Measurements from ENCODE around the gene GMCL2.

GMCL2 gene

DNA sequence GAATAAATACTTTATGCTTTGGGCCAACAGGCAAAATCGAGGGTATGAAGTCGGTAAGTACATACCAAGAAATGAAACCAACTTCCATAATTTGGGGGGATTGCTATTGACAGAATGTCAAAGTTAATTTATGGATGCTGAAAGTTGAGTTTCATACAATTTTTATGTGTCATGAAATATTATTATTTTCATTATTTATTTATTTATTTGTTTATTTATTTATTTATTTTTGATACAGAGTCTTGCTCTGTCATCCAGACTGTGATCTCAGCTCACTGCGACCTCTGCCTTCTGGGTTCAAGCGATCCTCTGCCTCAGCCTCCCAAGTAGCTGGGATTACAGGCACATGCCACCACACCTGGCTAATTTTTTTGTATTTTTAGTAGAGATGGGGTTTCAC lies 4.5 kb upstream of the GMCL2 start:
- no peak overlapping the region for H3K4me3 ChIP-seq (ENCODE audit: control insufficient read depth, low read depth, low read length)
- TF ChIP-seq, protein P1, sequence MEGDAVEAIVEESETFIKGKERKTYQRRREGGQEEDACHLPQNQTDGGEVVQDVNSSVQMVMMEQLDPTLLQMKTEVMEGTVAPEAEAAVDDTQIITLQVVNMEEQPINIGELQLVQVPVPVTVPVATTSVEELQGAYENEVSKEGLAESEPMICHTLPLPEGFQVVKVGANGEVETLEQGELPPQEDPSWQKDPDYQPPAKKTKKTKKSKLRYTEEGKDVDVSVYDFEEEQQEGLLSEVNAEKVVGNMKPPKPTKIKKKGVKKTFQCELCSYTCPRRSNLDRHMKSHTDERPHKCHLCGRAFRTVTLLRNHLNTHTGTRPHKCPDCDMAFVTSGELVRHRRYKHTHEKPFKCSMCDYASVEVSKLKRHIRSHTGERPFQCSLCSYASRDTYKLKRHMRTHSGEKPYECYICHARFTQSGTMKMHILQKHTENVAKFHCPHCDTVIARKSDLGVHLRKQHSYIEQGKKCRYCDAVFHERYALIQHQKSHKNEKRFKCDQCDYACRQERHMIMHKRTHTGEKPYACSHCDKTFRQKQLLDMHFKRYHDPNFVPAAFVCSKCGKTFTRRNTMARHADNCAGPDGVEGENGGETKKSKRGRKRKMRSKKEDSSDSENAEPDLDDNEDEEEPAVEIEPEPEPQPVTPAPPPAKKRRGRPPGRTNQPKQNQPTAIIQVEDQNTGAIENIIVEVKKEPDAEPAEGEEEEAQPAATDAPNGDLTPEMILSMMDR (conservative IDR thresholded peaks at IDR 0.05; ENCODE audit: control insufficient read depth, insufficient read depth, low read depth, low read length): no peak
- DNase-seq (ENCODE audit: low read depth): no peak

DNA sequence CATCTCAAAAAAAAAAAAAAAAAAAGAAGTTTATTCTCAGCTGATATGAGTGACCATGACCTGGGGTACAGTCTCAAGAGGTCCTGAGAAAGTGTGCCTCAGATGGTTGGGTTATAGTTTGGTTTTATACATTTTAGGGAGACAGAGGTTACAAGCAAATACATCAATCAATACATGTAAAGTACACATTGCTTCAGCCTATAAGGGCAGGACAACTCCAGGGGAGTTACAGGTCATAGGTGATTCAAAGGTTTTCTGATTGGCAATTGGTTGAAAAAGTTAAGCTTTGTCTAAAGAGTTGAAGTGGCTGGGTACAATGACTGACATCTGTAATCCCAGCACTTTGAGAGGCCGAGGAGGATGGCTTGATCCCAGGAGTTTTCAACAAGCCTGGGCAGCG lies 2.3 kb upstream of the GMCL2 start:
- DNase-seq (ENCODE audit: low read depth): no peak
- H3K4me3 ChIP-seq (ENCODE audit: control insufficient read depth, low read depth, low read length): no peak overlapping the region
- TF ChIP-seq, protein P1 (conservative IDR thresholded peaks at IDR 0.05; ENCODE audit: control insufficient read depth, insufficient read depth, low read depth, low read length): no peak

DNA sequence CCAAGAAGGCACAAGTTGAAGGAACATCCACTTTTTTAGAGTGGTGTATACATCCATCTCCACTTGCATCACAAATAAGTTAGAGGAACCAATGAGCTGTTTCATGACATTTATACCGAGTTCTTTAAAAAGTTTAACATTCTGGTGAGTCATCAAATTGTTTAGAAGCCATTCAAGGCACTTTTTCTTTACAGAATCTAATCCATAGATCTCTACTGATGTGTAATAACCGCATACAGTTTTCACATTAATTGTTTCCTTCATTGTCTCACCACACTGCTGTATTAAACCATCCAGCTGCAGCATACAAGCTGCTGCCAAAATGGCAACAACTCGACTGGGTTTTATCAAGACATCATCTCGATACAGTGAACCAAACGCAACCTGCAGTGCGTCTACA lies 744 bp downstream of the GMCL2 start:
- no peak overlapping the region for H3K4me3 ChIP-seq (ENCODE audit: control insufficient read depth, low read depth, low read length)
- DNase-seq (ENCODE audit: low read depth): no peak
- TF ChIP-seq, protein P1 (conservative IDR thresholded peaks at IDR 0.05; ENCODE audit: control insufficient read depth, insufficient read depth, low read depth, low read length): no peak

DNA sequence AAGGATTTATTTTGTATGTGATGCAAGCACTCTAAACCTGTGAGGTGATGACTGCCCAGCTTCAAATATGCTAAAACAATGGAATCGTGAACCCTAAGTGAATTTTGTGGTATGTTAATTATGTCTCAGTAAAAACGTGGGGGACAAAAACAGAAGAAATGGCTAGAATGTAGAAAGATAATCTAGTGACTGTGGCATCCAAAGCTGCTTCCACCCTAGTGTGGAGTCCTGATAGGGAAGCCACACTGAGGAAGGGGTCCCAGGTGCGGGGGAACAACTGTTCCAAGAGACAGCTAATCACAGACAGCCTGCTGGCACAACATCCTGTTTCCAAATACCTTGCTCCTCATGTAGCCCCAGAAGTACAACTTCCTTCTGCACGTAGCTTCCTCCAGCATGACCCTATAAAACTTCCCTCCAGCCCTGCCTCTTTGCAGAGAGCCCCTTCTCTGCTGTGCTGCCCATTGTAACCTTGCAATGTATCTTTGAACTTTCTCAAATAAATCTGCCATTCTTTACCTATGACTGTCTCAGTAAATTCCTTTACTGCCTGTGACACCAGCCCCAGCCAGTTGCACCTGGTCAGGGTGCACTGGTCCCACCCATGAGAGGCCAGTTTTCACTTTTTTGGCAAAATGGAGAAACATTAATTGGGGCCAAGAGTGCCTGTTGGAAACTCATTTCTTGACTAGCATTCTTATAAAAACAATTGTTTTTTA lies 4.9 kb downstream of the GMCL2 start:
- TF ChIP-seq, protein P1 (conservative IDR thresholded peaks at IDR 0.05; ENCODE audit: control insufficient read depth, insufficient read depth, low read depth, low read length): no peak
- H3K4me3 ChIP-seq (ENCODE audit: control insufficient read depth, low read depth, low read length): no peak overlapping the region
- no peak for DNase-seq (ENCODE audit: low read depth)

DNA sequence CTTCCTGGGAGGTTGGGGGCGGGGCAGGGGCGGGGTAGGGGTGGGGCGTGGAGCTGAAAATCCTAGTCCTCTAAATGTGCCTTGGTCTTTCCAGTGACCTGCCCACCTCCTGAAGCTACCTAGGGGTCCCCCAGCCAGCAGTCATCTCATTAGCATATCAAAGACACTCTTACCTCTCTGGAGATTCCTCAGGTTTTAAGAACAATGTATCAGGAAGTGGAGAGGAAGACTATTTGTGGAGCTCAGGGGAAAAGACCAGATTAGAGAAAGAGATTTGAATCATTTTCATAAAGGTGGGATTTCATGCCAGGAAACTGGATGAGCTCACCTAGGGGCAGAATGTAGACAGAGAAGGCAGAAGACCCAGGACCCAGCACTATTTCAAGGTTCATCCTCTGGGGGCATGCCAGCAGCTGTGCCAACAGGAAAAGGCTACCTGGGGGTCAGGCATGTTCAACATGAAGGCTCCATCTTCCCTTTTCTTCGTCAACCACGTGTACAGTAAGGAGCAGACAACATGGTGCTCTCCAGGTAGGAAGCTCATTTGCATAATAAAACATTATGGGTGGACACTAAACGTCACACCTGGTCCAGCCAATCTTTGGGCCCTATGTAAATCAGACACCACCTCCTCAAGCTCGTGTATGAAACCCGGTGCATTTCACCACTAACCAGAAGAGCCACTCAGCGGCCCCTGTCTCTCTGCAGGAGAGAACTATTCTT lies 6.9 kb downstream of the GMCL2 start:
- no peak for DNase-seq (ENCODE audit: low read depth)
- TF ChIP-seq, protein P1 (conservative IDR thresholded peaks at IDR 0.05; ENCODE audit: control insufficient read depth, insufficient read depth, low read depth, low read length): no peak
- no peak overlapping the region for H3K4me3 ChIP-seq (ENCODE audit: control insufficient read depth, low read depth, low read length)

DNA sequence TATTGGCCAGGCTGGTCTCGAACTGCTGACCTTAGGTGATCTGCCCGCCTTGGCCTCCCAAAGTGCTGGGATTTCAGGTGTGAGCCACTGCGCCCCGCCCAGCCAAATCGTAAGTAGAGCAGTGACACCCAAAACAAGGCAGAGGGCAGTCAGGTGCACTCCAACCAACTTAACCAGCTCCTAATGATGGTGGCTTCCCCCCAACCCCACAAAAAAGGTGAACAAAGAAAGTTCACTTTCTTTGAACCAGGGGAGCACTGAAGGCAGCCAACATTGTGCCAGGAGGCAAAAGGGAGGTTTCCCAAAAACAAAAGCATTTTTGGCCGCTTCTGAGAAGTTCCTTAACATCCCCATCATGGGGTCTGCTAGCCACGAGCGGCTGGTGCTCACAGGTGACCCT lies 9.6 kb downstream of the GMCL2 start:
- DNase-seq (ENCODE audit: low read depth): no peak
- H3K4me3 ChIP-seq (ENCODE audit: control insufficient read depth, low read depth, low read length): no peak overlapping the region
- TF ChIP-seq, protein P1 (conservative IDR thresholded peaks at IDR 0.05; ENCODE audit: control insufficient read depth, insufficient read depth, low read depth, low read length): no peak
